Gastroesophageal sphincter (tissue), 4 donors: ENCODE data around the gene AMBN. TPM values are rescaled to one million over a fixed set of nuclear protein-coding genes. Genes with fewer than 3 reads are reported as not detected.

Experiments
- ATAC-seq: fragments of 150-250 bp; one replicate; pipeline ENCODE4 v1.9.1; 2016; ENCODE audit warnings: mild to moderate bottlenecking, moderate library complexity
- H3K27ac ChIP-seq, 4 donors: fragments of 200-600 bp; sonication (generic) in 3 of 4; 1 replicate in 3 of 4; 2 replicates in 1 of 4; pipeline ENCODE4 v1.5.1; 2016 to 2019
- H3K27me3 ChIP-seq: fragments of 200-600 bp; sonication (generic); one replicate; pipeline ENCODE4 v1.5.1; 2019
- H3K36me3 ChIP-seq, 2 donors: fragments of 200-600 bp; sonication (generic); one replicate each; pipeline ENCODE4 v1.5.1; 2019; ENCODE audit warnings: control low read depth in 1 of 2
- H3K4me1 ChIP-seq, 3 donors: fragments of 200-600 bp; sonication (generic); 1 replicate in 2 of 3; 2 replicates in 1 of 3; pipeline ENCODE4 v1.5.1; 2016 to 2019; ENCODE audit warnings: control low read depth in 2 of 3
- H3K4me3 ChIP-seq, 2 donors: fragments of 200-600 bp; sonication (generic); one replicate each; pipeline ENCODE4 v1.5.1; 2019; ENCODE audit warnings: mild to moderate bottlenecking in 1 of 2, moderate library complexity in 1 of 2
- H3K9me3 ChIP-seq, 3 donors: fragments of 200-600 bp; sonication (generic); one replicate each; pipeline ENCODE4 v1.5.1; 2017 to 2019; ENCODE audit warnings: control low read depth in 2 of 3
- EP300 ChIP-seq: sonication (generic); formaldehyde crosslinking; IDR thresholded peaks from one replicate; pipeline ENCODE4 v1.6.1; 2017; ENCODE audit warnings: antibody characterized with exemption, mild to moderate bottlenecking
- POLR2A ChIP-seq, 2 donors: fragments of 450-650 bp; IDR thresholded peaks; one replicate each; pipeline ENCODE4 v1.6.1; 2017; ENCODE audit warnings: antibody characterized with exemption in 2 of 2, mild to moderate bottlenecking in 2 of 2, moderate library complexity in 1 of 2
- POLR2AphosphoS5 ChIP-seq: sonication (generic); formaldehyde crosslinking; IDR thresholded peaks from one replicate; pipeline ENCODE4 v1.6.1; 2017; ENCODE audit warnings: antibody characterized with exemption
- WGBS, 2 donors: methylation state at CpG; one replicate each; pipeline ENCODE4 v1.1.5; 2018; ENCODE audit warnings: low coverage in 1 of 2; 5-methylcytosine and 5-hydroxymethylcytosine counted together
- total RNA-seq, 4 donors: library from RNA; depleted of rRNA; stranded (reverse); fragments of >200 nt; gene quantifications; one replicate each; pipeline ENCODE4 v1.1.0, GENCODE V29; 2016
- TF ChIP-seq, protein P1 (sequence below), 4 experiments: fragments of 200-600 bp in 2 of 4; fragments of 450-650 bp in 2 of 4; sonication (generic) in 1 of 4; IDR thresholded peaks; one replicate each; pipeline ENCODE4 v1.5.1; 2017 to 2019; ENCODE audit warnings: antibody characterized with exemption in 4 of 4, mild to moderate bottlenecking in 2 of 4, moderate library complexity in 2 of 4

Gene AMBN
- total RNA-seq, 4 donors from 2014 or later: not detected

DNA sequence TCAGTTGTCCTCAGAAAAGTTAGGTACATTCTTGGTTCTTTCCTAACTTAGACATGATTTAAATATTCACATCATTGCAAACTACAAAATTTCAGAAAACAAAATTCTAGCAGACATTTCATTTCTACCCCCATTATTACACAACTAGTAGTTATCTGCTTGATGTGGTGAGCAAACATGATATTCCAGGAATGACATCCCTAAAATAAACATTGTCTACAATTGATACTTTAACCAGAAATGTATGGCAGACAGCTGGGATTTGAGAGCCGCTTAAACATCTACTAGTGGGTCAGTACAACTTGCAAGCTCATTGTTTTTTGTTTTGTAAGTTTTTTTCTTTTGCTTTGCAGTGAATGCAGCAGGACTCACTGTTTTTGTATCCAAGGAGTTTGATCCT lies 32.1 kb upstream of the AMBN start:
- whole genome bisulfite sequencing, 2 donors: 88 to 92% methylated on average over 1 of the region's 1 CpG
- Histone ChIP-seq H3K9me3 (no peaks in the 10 kb centered on the region), H3K36me3 (no peaks in the 10 kb centered on the region), H3K27ac (no peak overlapping the region), H3K4me3 (no peak overlapping the region), H3K27me3 (no peaks in the 10 kb centered on the region), H3K4me1 (peaks cover 0 to 8% (median 0%) of the 10 kb centered on the region in 3 donors)
- TF ChIP-seq EP300 (no peak), POLR2A (IDR thresholded peaks at IDR 0.05) (no peak), POLR2AphosphoS5 (no peak)
- TF ChIP-seq, protein P1, sequence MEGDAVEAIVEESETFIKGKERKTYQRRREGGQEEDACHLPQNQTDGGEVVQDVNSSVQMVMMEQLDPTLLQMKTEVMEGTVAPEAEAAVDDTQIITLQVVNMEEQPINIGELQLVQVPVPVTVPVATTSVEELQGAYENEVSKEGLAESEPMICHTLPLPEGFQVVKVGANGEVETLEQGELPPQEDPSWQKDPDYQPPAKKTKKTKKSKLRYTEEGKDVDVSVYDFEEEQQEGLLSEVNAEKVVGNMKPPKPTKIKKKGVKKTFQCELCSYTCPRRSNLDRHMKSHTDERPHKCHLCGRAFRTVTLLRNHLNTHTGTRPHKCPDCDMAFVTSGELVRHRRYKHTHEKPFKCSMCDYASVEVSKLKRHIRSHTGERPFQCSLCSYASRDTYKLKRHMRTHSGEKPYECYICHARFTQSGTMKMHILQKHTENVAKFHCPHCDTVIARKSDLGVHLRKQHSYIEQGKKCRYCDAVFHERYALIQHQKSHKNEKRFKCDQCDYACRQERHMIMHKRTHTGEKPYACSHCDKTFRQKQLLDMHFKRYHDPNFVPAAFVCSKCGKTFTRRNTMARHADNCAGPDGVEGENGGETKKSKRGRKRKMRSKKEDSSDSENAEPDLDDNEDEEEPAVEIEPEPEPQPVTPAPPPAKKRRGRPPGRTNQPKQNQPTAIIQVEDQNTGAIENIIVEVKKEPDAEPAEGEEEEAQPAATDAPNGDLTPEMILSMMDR (IDR thresholded peaks at IDR 0.05): no peak
- no peak for ATAC-seq

DNA sequence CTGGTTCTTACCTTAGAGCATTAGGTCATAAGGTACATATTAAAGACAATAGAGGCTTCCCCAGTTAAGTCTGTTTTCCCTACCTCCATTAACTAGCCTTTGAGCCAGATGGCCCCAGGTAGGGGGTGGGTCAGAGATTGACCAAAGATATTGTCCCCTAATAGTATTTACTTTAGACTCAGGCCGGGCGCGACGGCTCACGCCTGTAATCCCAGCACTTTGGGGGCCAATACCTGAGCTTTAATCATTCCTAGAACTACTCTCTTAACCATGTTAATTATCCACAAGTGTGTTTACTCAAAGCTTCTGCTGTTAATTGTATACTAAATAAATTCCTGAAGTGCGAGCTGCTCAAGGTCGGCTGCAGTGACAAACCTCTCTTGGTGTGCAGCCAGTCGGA lies 28.0 kb upstream of the AMBN start:
- H3K27me3 ChIP-seq: no peaks in the 10 kb centered on the region
- WGBS, 2 donors: 64 to 70% methylated on average over 3 to 8 of the region's 8 CpGs
- TF ChIP-seq POLR2A (IDR thresholded peaks at IDR 0.05): no peak
- no peak for TF ChIP-seq POLR2AphosphoS5
- TF ChIP-seq, protein P1 (IDR thresholded peaks at IDR 0.05): no peak
- TF ChIP-seq EP300: no peak

DNA sequence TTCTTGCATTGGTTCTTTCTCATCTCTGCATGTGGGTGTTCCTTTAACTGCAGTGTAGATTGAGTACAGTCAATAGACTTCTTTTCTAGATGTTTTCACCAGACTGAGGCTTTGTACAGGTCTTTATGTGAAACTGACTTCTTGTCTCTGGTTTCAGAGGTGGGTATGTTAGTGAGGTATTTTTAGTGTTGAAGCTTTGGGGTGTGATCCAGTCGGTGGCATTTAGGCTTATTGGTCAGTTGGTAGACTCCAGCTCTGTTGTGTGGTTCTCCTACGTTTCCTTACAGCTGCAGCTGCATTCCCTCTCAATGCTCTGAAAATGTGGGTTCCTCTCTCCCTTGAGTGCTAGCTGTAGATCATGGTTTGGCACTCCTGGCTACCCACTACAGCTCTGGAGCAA lies 21.3 kb upstream of the AMBN start:
- 85% methylated on average over 2 of the region's 2 CpGs; no CpG with 5 or more reads in 1 of the 2 donors for WGBS, 2 donors
- TF ChIP-seq, protein P1 (IDR thresholded peaks at IDR 0.05): no peak
- TF ChIP-seq EP300 (no peak), POLR2A (IDR thresholded peaks at IDR 0.05) (no peak), POLR2AphosphoS5 (no peak)
- Histone ChIP-seq H3K36me3 (no peaks in the 10 kb centered on the region), H3K4me3 (no peak overlapping the region), H3K4me1 (no peaks in the 10 kb centered on the region), H3K27ac (no peak overlapping the region), H3K27me3 (no peaks in the 10 kb centered on the region), H3K9me3 (no peaks in the 10 kb centered on the region)
- no peak for ATAC-seq

More for the DNA sequence above, 28.0 kb upstream of the AMBN start:
- no peak for ATAC-seq
- Histone ChIP-seq H3K4me3 (no peak overlapping the region), H3K36me3 (no peaks in the 10 kb centered on the region), H3K4me1 (peaks cover 0 to 2% (median 0%) of the 10 kb centered on the region in 3 donors), H3K9me3 (no peaks in the 10 kb centered on the region), H3K27ac (no peak overlapping the region)

DNA sequence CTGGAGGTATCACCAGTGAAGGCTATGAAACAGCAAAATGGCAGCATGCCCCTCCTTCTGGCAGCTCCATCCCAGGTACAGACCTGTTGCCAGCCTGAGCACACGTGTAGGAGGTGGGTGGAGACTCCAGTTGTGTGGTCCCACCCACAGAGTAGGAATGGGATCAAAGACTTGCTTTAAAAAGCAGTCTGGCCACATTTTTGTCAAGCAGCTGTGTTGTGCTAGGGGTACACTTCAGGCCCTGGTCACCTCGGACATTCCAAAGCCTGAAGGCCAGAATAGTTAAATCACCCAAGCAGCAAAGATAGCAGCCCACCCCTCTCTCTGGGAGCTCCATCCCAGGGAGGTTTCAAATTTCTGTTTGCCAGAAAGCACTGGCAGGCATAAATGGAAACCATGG lies 20.3 kb upstream of the AMBN start:
- Histone ChIP-seq H3K9me3 (no peaks in the 10 kb centered on the region), H3K4me1 (no peaks in the 10 kb centered on the region), H3K27ac (no peak overlapping the region), H3K4me3 (no peak overlapping the region), H3K36me3 (no peaks in the 10 kb centered on the region), H3K27me3 (no peaks in the 10 kb centered on the region)
- no peak for ATAC-seq
- TF ChIP-seq, protein P1 (IDR thresholded peaks at IDR 0.05): no peak
- no CpG with 5 or more reads among the region's 2 CpGs for WGBS, 2 donors

DNA sequence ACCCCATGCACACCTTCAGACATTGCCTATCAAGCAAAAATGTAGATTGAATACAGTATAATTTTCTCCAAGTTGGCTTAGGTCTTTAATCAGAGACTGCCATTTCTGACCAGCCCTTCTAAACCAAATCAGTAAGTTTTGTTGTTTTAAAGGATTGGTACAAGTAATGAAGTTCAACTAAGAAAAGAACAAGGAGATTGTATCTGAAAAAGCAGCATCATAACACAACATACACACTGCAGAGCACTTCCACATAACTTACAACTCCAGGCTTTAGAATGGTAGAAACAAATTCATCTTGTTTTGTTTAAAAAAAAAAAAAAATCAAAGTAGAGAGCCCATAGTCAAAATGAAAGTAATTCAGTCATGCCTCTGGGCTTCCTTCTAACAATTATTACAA lies 16.1 kb upstream of the AMBN start:
- Histone ChIP-seq H3K27ac (no peak overlapping the region), H3K4me1 (no peaks in the 10 kb centered on the region), H3K27me3 (no peaks in the 10 kb centered on the region), H3K4me3 (no peak overlapping the region), H3K36me3 (no peaks in the 10 kb centered on the region), H3K9me3 (no peaks in the 10 kb centered on the region)
- TF ChIP-seq POLR2A (IDR thresholded peaks at IDR 0.05) (no peak), POLR2AphosphoS5 (no peak), EP300 (no peak)
- TF ChIP-seq, protein P1 (IDR thresholded peaks at IDR 0.05): no peak
- ATAC-seq: no peak
